GM12865 (cell line): Measurements from ENCODE around the gene PHRF1.

Experiments used
- DNase-seq: peaks from one replicate; pipeline ENCODE4 v3.0.0; 2010; ENCODE audit warnings: low read depth
- H3K4me3 ChIP-seq: 2 replicates; pipeline ENCODE4 v1.5.1; 2011; ENCODE audit warnings: mild to moderate bottlenecking, low read depth, low read length, control low read depth
- TF ChIP-seq, protein P1 (sequence below): IDR thresholded peaks from 2 replicates; pipeline ENCODE4 v1.5.1; 2011; ENCODE audit warnings: low read length, control low read depth, low read depth, inconsistent platforms; ENCODE audit not compliant: insufficient read depth; ENCODE audit errors: missing control alignments

The PHRF1 gene

DNA sequence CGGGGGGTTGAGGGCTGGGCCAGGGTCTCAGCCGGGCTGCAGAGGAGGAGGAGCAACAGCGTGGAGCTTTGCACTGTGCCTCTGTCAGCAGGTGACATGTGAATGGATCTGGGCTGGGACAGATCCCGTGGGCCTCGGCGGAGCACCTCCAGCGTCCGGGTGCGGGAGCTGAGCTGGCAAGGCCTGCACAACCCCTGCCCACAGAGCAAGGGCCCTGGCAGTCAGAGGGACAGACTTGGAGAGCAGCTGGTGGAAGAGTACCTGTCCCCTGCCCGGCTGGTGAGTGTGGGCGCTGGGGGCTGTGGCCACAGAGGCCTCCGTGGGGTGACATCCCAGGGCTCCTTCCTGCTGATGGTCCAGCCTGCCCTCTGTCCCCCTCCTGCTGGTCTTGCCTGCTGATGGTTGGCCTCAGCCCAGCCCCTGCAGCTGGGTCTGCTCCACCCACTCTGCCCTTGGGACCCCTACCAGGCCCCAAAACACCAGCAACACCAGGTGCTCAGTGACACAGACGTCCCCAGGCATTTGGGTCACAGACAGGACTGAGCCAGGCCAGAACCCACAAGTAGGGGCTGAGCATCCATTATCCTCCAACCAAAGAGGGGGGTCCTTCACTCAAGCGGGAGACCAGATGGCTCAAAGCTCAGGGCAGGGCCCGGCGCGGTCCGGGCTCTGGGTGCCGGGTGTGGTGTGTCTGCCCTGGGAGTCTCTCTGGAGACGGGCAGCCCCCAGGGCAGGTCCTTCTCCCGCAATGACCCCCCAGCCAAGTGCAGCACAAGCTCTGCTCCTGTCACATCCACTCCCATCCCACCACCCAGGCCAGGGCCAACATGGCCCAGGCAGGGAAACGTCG, 35.5 kb upstream of the PHRF1 start:
- H3K4me3 ChIP-seq = no peak overlapping the region
- TF ChIP-seq, protein P1, sequence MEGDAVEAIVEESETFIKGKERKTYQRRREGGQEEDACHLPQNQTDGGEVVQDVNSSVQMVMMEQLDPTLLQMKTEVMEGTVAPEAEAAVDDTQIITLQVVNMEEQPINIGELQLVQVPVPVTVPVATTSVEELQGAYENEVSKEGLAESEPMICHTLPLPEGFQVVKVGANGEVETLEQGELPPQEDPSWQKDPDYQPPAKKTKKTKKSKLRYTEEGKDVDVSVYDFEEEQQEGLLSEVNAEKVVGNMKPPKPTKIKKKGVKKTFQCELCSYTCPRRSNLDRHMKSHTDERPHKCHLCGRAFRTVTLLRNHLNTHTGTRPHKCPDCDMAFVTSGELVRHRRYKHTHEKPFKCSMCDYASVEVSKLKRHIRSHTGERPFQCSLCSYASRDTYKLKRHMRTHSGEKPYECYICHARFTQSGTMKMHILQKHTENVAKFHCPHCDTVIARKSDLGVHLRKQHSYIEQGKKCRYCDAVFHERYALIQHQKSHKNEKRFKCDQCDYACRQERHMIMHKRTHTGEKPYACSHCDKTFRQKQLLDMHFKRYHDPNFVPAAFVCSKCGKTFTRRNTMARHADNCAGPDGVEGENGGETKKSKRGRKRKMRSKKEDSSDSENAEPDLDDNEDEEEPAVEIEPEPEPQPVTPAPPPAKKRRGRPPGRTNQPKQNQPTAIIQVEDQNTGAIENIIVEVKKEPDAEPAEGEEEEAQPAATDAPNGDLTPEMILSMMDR = no peak
- DNase-seq = no peak

GRCh38 chr11:541433-541885, 34.8 kb upstream of the PHRF1 start:
- TF ChIP-seq, protein P1 = no peak
- no peak for DNase-seq
- no peak overlapping the region for H3K4me3 ChIP-seq

- H3K4me3 ChIP-seq = no peak overlapping the region
- TF ChIP-seq, protein P1 = no peak
- no peak for DNase-seq
These were observed 31.5 kb upstream of the PHRF1 start for GRCh38 chr11:544817-545166.

DNA sequence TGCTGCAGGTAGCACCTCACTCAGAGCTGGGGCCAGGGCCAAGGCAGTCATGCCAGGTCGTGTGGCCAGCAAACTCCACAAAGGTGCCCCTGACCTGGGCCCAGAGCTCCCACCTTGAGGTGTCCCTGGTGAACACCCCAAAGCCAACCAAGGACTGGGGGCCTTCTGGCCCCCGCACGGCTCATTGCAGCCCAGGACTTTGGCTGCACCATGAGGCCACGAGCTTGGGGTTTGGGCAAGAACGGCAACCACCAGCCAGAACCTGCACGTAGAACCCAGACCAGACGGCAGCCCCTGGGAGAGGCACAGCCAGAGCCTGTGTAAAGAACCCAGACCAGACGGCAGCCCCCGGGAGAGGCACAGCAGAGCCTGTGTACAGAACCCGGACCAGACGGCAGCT, 31.1 kb upstream of the PHRF1 start:
- H3K4me3 ChIP-seq = no peak overlapping the region
- DNase-seq = no peak

DNA sequence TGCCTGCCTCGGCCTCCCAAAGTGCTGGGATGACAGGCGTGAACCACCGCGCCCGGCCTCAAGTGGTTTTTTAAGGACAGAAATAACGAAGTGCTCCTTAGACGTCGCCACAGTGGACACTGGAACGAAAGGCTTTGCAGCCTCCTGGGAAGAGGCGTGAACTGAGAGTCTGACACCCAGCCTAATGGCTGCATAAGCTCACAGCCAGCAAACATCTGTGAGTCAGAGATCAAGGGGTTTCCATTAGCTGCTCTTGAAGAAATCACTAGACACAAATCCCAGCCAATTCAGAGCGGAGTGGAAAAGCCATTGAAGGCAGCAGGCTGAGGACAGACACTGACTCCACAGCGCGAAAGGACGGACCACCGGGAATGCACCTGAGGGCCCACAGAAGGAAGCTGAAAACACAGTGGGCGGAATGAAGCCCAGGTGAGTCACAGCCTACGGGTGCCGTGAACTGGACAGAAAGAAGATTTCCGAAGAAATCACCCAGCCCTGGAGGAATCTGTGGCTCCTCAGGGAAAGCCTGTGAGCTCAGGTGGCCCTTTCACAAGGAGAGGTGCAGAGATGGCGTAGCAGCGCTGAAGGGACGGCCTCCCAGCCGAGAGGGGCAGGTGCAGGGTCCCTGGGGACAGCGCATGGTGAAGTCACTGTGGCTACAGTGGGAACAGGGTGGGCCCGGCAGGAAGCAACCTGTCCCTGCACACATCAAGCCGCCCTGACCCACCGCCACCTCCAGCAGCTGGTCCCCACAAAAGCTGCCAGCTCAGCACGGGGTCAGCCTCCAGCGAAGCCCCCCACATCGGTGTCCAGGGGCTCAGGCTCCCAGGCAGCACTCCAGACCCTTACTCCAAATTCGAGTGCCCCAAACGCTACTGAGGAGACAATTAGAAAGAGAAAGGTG, 27.3 kb upstream of the PHRF1 start:
- no peak overlapping the region for H3K4me3 ChIP-seq
- no peak for DNase-seq
- TF ChIP-seq, protein P1 = no peak

More for the DNA sequence above, 31.1 kb upstream of the PHRF1 start:
- TF ChIP-seq, protein P1 = no peak

DNA sequence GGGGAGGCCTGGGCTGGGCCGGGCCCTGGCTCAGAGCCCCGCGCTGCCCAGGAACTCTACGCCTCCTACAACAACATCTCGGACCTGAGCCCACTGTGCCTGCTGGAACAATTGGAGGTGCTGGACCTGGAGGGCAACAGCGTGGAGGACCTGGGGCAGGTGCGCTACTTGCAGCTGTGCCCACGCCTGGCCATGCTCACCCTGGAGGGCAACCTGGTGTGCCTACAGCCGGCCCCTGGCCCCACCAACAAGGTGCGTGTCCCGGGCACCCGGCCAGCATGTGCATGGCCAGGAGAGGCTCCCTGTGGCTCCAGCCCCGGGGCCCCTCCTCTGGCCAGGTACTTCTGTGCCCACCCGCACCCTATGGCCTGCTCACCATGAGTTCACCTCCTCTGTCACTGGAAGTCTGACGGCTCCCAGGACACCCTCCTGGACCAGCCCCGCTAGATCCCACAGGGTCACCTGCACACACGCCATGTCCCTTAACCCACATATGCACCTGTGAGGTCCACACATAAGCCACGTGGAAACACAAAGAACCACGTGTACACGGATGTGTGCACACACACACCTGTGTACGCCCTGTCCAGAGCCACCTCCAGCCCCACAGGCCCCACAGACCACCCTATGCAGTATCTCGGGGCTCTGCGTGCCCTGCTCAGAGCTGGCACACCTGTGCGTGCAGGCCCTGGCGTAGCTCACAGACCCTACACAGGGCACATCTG, 26.1 kb upstream of the PHRF1 start:
- DNase-seq = no peak
- TF ChIP-seq, protein P1 = no peak
- H3K4me3 ChIP-seq = no peak overlapping the region
